Skin of body (tissue), 3 donors: Measurements from ENCODE around the gene SLC27A2. TPM values are rescaled to one million over a fixed set of nuclear protein-coding genes. Genes with fewer than 3 reads are reported as not detected.

ENCODE experiments used
- DNase-seq: peaks from one replicate; lab custom pipeline; 2025; lab: John Stamatoyannopoulos, UW
- small RNA-seq: library from RNA; depleted of rRNA; stranded (forward); fragments of <200 nt; gene quantifications from one replicate; pipeline ENCODE3, GENCODE V24; 2014; ENCODE audit warnings: low replicate concordance
- total RNA-seq: library from RNA; depleted of rRNA; stranded (reverse); fragments of >200 nt; gene quantifications from one replicate; pipeline ENCODE4 v1.2.3, GENCODE V29; 2014

Gene SLC27A2
- total RNA-seq, 1 donor from 2014 or later, result 0.39 TPM

GRCh38 chr15:50267577-50267976, 85.6 kb downstream of the SLC27A2 start:
- no peak for DNase-seq

GRCh38 chr15:50275091-50275490, 93.1 kb downstream of the SLC27A2 start:
- DNase-seq, result no peak

- DNase-seq, result no peak
These were observed 93.9 kb downstream of the SLC27A2 start for GRCh38 chr15:50275908-50276307.

- no peak for DNase-seq
These were observed 95.4 kb downstream of the SLC27A2 start for GRCh38 chr15:50277370-50277769.

- DNase-seq, result no peak
These were observed 96.5 kb downstream of the SLC27A2 start for GRCh38 chr15:50278496-50278895.

GRCh38 chr15:50280271-50280670, 98.3 kb downstream of the SLC27A2 start:
- DNase-seq, result no peak

GRCh38 chr15:50281427-50281826, 99.4 kb downstream of the SLC27A2 start:
- DNase-seq, result no peak

Small RNA genes lying within 50 kb of the gene (small RNA-seq; reads per million reads assigned to genes)
- gene RF00019, result not detected

Other genes starting within 250 kb of the SLC27A2 start
- 19.5 TPM for gene ATP8B4, start 63.0 kb upstream of the SLC27A2 start, total RNA-seq
- gene HDC, start 83.5 kb downstream of the SLC27A2 start, total RNA-seq, result 5.7 TPM
- gene GABPB1, start 173.0 kb downstream of the SLC27A2 start, total RNA-seq, result 27.4 TPM
- gene USP8, start 242.2 kb downstream of the SLC27A2 start, total RNA-seq, result 41.8 TPM